GM18508 (cell line): ENCODE measurements around the gene ACMSD.
"Not testable (repeated sequence)": the region's sequence is repeated elsewhere in the genome, so short reads cannot be mapped to it uniquely, and the experiment has no call there.

ENCODE experiments used
- ATAC-seq: cut with Tn5 transposase; IDR thresholded peaks from one replicate; pipeline ENCODE4 v1.9.1; 2021; ENCODE audit warnings: moderate number of reproducible peaks; ENCODE audit not compliant: insufficient read depth, unreplicated experiment

Gene ACMSD

GRCh38 chr2:134900151-134900550 is 61.7 kb downstream of the ACMSD start:
- no peak for ATAC-seq

- ATAC-seq: not testable (repeated sequence)
Observed at GRCh38 chr2:134903701-134904100, 65.3 kb downstream of the ACMSD start.

- no peak for ATAC-seq
Observed at GRCh38 chr2:134905168-134905567, 66.8 kb downstream of the ACMSD start.

- ATAC-seq: no peak
Observed at GRCh38 chr2:134906726-134907125, 68.3 kb downstream of the ACMSD start.

- not testable (repeated sequence) for ATAC-seq
Observed at GRCh38 chr2:134907441-134908116, 69.2 kb downstream of the ACMSD start.

GRCh38 chr2:134910763-134911399 is 72.5 kb downstream of the ACMSD start:
- no peak for ATAC-seq

GRCh38 chr2:134911400-134911785 is 73.0 kb downstream of the ACMSD start:
- no peak for ATAC-seq

- no peak for ATAC-seq
Observed at GRCh38 chr2:134912361-134912760, 73.9 kb downstream of the ACMSD start.

- ATAC-seq: no peak
Observed at GRCh38 chr2:134917360-134917865, 79.0 kb downstream of the ACMSD start.

- peak; percentile 62 for ATAC-seq
Observed at GRCh38 chr2:134917888-134918525, 79.6 kb downstream of the ACMSD start.

GRCh38 chr2:134918526-134919340 is 80.3 kb downstream of the ACMSD start, which contains the start of gene CCNT2:
Gene CCNT2 (plus strand): TSS chr2:134918822. CDS start chr2:134918855, 33 bp downstream.
- peak; percentile 75 for ATAC-seq

GRCh38 chr2:134919341-134920210 is 81.2 kb downstream of the ACMSD start:
- ATAC-seq: no peak

GRCh38 chr2:134924912-134925311 is 86.5 kb downstream of the ACMSD start:
- no peak for ATAC-seq

GRCh38 chr2:134926231-134926931 is 88.0 kb downstream of the ACMSD start:
- ATAC-seq: no peak

GRCh38 chr2:134927195-134927594 is 88.8 kb downstream of the ACMSD start:
- ATAC-seq: no peak

GRCh38 chr2:134932864-134933526 is 94.6 kb downstream of the ACMSD start:
- no peak for ATAC-seq

- no peak for ATAC-seq
Observed at GRCh38 chr2:134933732-134934131, 95.3 kb downstream of the ACMSD start.

- ATAC-seq: no peak
Observed at GRCh38 chr2:134934150-134934549, 95.7 kb downstream of the ACMSD start.
